NCI-H1048 (cell line): ENCODE results near the gene DRICH1.
"Not testable (repeated sequence)": the region's sequence is repeated elsewhere in the genome, so short reads cannot be mapped to it uniquely, and the experiment has no call there.

Experiments
- DNase-seq: peaks from one replicate; lab custom pipeline; 2025; lab: John Stamatoyannopoulos, UW

DRICH1 gene

DNA sequence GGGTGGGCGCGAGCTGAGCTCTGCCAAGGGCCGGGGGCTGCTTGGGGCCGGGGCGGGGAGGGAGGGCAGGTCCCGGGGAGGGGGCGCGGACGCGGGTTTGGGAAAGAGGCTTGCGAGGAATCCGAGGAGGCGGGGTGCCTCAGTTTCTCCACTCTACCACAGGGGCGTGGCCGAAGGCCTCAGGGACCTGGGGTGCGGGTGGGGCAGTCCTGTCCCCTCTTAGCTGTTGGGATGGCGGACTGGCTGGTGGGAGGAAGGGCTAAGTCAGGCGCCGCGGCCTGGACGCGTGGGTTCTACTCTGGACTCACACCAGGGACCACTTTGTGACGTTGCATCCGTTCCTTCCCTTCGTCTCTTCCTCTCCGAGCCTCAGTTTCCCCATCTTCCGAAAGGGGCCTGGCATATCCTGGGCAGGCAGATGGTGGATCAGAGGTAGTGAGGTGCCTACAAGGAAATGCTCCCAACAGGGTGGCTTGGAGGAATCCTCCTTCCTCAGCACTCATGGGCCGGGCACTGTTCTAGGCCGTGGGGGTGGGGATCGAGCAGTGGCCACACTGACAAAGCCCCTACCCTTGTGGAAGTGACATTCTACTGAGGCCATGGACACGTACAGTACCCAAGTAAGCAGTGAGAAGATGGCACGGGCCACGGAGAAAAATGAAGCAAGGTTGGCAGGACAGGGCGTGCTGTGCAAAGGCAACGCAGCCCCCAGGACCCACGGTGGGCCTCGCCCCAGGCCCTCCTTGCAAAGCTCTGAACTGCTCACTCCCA lies 65.2 kb downstream of the DRICH1 start:
- no peak for DNase-seq

DNA sequence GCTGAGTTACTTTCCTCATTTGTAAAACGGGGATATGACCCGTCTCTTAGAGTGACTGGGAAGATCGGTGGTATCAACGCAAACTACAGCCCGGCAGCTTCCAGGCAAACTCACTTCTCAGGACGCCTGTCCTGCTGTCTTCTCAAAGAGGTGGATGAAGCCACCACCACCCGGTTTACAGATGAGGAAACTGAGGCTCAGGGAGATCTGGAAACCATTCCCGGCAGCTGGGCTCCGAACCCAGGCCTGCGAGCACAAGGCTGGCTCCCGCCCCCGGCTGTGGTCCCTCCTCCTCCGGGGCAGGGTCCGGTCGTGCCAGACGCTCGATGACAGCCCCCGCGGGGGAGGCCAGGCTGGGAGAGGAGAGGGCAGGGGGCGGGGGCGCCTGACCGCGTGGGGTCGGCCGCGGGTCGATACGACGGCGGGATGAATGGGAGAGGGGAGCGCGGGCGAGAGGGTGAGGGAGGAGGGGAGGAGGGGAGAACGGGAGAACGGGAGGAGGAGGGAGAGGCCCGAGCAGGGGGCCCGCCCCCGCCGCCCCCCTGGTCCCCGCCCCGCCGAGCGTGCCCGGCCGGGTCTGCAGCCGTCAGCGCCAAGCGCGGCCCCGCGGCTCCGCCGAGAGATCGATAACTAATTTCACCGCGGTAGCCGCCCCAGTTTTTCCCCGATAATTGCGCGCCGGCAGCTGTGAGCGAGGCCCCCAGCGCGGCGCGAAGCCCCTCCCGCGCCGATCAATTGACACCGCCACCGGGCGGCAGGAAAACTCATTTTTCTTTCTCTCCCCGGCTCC lies 66.0 kb downstream of the DRICH1 start:
- DNase-seq: no peak

DNA sequence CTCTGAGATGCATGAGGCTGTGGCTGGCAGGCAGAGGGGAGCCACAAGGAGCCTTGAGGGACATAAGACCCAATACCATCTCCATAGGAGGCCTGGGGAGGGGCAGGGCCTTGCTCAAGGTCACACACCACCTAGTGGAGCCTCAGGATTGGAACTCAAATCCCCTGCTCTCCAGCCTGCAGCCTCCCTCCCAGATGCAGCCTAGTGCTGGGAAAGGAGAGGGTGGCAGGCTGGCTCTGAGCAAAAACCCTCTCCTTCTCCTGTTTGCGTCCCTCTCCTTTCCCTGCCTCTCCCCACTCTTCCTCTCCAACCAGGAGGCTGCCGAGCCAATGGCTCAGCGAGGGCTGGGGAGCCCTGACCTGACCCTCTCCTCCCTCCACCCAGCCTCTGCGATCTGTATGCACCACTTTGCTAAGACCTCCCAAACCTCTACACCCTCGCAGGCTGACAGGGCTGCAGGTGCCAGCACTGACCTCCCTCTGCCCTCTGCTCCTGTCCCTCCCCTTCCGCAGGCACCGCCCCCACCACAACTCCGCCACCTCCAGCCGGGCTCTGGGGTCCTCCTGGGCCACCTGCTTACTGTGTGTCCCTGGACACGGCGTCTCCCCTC lies 66.7 kb downstream of the DRICH1 start:
- no peak for DNase-seq

- DNase-seq: no peak
These were observed 67.8 kb downstream of the DRICH1 start for GRCh38 chr22:23564276-23564675.

DNA sequence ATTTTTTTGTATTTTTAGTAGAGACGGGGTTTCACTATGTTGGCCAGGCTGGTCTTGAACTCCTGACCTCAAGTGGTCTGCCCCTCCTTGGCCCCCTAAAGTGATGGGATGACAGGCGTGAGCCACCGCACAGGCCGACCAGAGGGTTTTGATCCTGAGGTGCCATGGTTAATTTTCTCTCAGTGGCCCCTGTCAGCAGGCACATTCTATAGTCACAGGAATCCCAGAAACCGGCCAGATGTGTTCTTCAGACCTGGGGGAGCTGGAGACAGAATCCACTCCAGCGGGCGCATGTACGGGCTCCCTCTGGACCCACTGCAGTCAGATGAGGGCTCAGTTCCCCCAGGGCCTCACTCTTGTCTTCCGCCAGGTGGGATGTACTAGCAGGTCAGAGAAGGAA lies 69.0 kb downstream of the DRICH1 start:
- no peak for DNase-seq

DNA sequence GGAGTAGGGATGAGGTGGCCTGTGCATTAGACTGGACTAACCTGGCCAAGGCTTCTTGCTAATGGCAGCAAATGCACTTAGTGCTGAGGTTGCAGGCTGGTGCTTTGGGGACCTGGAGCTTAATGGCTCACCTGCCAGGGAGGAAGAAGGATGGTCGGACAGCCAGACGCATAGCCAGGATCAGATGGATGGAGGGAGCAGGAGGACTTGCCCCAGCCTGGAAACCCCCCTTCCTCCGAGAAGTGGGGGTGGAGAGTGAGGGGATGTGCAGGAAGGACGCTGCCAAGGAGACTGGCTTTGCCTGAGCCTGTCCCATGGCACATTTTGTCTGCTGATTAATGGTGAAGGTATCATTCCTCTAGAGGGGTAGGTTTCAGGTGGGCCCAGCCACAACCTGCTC lies 69.9 kb downstream of the DRICH1 start:
- DNase-seq: no peak

DNA sequence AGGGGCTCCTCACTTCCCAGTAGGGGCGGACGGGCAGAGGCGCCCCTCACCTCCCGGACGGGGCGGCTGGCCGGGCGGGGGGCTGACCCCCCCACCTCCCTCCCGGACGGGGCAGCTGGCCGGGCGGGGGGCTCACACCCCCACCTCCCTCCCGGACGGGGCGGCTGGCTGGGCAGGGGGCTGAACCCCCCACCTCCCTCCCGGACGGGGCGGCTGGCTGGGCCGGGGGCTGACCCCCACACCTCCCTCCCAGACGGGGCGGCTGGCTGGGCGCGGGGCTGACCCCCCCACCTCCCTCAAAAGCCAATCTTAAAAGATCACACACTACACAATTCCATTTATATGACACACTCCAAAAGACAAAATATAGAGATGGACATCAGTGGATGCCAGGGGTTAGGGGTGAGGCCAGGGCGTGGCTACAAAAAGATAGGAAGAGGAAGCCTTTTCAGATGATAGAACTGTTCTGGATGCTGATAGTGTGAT lies 71.1 kb downstream of the DRICH1 start:
- DNase-seq: not testable (repeated sequence)

- DNase-seq: not testable (repeated sequence)
These were observed 71.9 kb downstream of the DRICH1 start for GRCh38 chr22:23560215-23560614.
